Stimulated activated CD8-positive, alpha-beta memory T cell treated with anti-CD3 and anti-CD28 coated beads, Interleukin-15, amount 100 ng/mL, for 24 hours (primary cell): Measurements from ENCODE around the gene KRR1.
"Not testable (repeated sequence)": the region's sequence is repeated elsewhere in the genome, so short reads cannot be mapped to it uniquely, and the experiment has no call there.

Experiments used
- DNase-seq: peaks from one replicate; pipeline ENCODE4 v3.0.0-alpha.2; 2020; ENCODE audit warnings: low read depth

KRR1 gene

DNA sequence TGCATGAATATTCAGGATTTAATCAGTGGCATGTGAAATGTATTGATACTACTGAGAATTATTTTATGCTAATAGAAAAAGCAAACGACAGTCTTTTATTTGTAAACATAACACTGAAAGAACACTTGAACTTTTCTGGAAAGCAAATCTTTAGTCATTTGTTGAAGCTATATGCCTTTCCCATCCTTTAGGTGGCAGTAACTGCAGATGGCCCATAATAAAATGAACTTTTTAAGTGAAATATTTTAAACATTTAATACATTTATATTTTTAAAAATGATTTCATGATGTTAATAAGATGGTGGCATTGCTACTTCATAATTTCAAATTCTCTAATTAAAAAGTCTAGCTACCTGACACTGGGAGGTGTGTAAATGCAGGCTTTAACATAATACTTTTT, 13.9 kb upstream of the KRR1 start:
- no peak for DNase-seq

DNA sequence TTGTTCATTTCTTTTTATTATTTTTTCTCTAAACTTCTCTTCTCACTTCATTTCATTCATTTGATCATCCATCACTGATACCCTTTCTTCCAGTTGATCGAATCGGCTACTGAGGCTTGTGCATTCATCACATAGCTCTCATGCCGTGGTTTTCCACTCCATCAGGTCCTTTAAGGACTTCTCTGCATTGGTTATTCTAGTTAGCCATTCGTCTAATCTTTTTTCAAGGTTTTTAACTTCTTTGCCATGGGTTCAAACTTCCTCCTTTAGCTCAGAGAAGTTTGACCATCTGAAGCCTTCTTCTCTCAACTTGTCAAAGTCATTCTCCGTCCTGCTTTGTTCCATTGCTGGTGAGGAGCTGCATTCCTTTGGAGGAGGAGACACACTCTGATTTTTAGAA, 10.7 kb upstream of the KRR1 start:
- not testable (repeated sequence) for DNase-seq

DNA sequence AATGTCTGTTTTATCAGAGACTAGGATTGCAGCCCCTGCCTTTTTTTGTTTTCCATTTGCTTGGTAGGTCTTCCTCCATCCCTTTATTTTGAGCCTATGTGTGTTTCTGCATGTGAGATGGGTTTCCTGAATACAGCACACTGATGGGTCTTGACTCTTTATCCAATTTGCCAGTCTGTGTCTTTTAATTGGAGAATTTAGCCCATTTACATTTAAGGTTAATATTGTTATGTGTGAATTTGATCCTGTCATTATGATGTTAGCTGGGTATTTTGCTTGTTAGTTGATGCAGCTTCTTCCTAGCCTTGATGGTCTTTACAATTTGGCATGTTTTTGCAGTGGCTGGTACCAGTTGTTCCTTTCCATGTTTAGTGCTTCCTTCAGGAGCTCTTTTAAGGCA, 9.8 kb upstream of the KRR1 start:
- DNase-seq: not testable (repeated sequence)

DNA sequence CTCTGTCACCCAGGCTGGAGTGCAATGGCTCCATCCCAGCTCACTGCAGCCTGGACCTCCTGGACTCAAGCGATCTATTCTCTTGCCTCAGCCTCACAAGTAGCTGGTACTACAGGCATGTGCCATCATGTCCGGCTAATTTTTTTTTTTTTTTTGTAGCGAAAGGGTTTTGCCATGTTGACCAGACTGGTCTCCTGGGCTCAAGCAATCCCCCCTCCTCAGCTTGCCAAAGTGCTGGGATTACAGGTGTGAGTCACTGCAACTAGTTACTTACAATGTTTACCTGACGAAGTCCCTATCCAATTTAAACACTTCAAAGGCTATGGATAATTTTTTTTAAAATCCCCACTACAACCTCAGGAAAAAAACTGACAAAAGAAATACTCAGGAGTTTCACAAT, 1.8 kb downstream of the KRR1 start:
- DNase-seq: no peak

DNA sequence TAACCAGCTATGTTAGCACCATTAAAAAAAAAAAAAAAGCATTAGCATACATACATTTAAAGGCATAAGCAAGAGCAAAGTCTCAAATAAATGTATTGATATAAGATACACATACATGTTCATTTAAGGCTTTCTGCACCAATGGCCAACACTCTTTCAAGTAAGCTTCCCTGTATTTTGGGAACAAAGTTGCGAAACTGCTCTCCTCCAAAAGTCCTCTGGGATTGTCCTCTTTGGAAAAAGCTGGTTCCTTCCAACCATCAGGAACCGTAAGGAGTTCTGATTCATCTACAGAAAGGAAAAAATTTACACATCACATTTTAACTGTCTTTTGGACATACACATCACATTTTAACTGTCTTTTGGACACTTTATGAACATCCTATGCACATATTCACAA, 3.2 kb downstream of the KRR1 start:
- no peak for DNase-seq

DNA sequence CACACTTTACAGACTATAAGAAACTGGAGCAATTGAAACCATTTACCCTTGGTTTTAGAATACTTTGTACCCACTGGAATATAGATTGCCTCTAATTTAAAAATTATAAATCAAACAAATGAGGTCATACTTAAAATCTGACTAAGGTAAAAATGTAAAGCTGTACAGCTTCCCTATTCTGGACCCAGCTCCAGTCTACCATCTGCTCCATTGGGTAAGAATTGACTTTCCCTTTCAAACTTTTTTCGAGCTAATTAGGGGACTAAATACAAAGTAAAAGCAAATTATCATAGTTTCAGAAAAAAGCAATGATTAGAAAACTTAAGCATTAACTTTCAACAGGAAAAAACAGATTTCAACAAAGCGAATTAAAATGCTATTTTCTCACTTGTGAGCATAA, 4.3 kb downstream of the KRR1 start:
- DNase-seq: no peak

DNA sequence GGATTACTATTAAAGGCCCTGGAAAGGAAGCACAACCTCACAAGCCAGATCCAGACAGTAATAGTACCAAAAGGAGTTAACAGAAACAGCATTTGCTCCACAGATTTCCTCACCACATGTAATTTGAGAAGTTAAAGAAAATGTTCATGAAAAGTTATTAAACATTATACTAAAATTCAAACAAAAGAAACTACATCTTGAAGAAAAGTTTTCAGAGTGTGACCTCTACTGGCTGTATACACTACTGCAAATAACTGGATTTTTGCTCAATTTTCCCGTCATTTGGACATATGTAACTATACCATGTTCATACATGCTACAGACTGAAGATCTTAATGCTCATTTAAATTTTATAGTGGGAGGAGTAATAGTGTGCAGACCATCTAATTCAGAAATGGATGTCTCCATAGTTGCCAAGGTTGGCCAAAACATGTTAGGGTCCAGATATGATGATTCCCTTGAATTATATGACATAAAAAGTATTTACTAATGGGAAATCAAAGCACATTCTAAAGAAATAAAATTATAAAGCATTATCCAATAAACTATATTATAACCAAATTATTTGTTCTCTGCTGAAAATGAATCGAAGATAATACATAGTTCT, 5.6 kb downstream of the KRR1 start:
- no peak for DNase-seq

DNA sequence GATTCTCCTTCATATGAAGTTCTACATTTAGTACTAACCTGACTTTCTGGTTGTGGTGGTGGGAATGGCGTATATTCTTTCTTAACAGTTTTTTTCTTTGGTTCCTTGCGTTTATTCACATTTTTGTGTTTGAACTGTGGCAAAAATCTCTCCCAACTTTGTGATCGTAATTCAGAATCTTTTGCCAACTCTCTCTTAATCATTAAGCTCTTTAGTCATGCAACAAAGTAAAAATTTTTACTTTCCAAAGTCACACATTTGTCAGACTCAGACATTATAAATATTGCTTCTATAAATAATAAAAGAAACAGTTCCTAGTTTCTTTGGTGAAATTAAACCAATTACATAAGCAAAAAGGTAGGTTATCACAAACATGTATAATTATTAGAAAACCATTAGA, 7.5 kb downstream of the KRR1 start:
- no peak for DNase-seq

DNA sequence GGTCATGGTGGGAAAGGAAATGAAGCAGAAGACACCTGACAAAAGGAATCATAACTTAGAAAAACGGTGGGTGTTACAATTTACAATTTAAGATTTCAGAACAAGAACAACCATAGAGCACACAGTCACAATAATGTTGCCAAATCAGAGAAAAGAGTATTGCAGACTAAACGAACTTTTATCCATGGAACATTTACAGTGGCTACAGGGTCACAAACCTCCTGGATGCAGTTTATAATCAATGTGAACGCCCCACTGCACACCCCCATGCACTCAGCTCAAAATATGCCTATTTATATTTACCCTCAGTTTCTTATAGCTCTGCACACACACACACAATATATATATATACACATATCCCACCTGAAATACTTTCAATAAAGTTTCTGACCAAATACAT, 8.0 kb downstream of the KRR1 start:
- DNase-seq: no peak

DNA sequence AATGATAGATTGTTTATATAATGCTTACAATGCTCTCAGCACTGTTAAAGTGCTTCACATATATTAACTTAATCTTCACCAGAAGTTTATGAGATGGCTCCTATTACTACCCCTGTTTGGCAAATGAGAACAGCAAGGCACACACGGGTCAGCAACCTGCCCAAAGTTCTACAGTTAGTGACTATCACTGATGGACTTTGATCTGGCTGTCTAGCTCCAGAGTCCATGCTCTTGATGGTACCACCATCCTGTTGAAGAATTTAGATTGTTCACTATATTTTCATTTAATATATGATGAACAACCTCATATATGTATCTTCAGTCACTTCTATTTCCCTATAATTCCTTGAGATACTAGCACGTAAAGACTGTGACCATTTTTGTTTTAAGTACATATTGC, 20.2 kb downstream of the KRR1 start:
- DNase-seq: no peak

DNA sequence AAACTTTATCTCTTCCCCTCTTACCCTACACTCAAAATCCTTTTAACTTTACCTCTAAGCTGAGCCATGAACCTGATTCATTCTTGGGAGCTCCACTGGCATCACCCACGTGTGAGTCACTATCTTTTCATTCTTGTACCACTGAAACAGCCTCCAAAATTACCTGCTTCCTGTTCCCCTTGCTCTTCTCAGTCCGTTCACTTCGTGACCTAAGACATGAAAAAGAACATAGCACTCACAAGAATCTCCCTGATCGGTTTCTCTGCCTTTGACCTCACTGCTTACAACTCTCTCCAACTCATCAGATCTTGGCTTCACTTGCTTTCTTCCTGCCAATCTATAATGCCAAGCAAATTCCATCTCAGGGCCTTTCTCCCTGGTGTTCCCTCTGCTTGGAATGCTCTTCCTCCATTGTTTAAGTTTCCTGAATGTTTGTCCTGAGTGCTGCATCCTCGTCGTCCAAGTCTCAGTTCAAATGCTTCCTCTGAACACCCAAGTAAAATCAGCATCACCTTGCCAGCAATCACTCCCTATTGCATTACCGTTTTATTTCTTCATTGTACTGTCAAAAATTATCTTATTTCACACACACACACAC, 21.7 kb downstream of the KRR1 start:
- DNase-seq: no peak

DNA sequence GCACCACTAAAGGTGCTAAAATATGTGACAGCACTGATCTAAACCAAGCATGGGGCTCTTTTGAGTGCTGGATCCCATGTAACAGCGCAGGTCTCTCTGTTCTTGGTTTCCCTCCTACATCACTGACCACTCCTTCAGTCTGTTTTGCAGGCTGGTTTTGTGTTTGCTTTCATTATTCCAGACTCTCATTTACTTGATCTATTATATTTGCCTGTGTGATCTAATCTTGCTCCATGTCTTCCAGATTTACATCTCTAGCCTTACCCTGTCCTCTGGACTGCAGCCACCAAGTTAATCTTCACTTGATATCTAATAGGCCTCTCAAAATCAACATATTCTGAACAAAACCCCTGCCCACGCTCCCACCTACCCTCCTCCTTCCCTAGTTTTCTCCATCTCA, 22.2 kb downstream of the KRR1 start:
- no peak for DNase-seq

DNA sequence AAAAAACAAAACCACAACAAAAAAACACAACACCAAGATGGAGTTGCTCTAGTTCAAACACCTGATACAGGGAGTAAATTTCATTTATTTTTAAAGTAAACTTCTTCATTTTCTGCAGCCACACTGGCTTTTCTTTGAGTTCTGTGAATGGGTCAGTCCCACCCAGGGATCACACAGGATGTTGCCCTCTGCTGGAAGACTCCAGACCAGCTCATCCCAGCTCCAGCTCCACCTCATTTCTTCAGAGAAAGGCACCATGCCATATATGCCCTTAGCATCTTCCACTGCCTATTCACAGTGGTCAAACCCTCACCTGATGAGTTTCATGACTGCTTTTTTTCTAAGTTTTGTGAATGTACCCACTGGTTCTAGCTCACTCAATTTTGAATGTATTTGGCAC, 22.9 kb downstream of the KRR1 start:
- DNase-seq: no peak

DNA sequence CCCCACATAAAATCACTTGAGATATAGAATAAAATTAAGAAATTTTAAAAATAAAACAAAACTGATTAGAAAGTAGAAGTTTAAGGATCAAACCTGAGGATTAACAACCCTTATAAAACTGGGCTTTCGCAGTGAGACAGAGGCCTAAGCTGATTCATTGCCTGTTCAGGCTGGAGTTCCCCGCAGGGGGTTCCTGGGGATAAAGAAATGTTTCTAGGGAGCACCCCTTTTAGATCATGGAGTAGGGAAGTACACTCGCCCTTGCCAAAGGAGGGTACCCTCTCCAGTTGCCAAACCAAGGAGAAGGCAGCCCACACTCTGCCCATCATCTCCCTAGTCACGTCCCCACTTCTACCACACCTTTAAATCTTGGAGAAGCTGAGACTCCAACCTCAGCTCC, 24.1 kb downstream of the KRR1 start:
- no peak for DNase-seq

DNA sequence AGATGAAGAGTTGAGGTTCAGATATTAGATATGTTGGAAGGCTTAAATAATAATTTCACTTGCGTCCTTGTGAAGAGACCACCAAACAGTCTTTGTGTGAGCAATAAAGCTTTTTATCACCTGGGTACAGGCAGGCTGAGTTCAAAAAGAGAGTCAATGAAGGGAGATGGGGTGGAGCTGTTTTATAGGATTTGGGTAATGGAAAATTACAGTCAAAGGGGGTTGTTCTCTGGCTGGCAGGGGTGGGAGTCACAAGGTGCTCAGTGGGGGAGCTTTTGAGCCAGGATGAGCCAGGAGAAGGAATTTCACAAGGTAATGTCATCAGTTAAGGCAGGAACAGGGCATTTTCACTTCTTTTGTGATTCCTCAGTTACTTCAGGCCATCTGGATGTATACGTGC, 27.0 kb downstream of the KRR1 start:
- DNase-seq: not testable (repeated sequence)

DNA sequence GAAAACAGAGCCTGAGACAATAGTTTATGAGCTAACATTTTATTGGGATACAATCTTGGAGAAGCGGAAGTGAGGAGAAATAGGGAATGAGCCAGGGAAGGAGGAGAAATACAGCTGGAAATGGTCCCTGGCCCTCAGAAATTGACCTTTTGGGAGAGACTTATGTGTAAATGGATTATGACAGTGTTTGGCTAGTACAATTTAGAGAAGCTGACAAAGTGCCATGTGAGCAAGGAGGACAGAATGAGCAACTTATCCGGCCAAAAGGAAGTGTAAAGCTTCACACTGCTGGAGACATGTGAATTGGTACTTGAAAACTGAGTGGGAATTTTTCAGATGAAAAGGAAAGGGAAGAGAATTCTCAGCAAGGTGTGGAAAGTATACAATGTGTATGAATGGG, 28.0 kb downstream of the KRR1 start:
- DNase-seq: no peak

DNA sequence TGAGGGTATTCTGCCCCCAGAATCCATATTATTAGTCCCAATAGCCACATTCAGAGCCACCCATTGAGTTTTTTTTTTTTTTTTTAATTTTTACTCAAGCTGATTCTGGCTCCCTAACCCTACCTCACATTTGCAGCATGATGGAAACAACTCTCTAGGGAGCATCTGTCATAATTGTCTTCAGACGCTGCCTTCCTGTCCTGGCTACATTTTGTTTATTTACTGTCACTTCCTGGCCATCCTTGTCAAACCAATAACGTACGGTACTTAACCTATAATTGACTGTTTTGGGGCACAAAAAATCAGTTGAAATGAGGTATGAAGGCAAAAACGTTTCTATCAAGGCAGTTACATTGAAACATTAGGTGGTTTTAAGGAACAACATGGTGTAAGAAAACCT, 28.8 kb downstream of the KRR1 start:
- DNase-seq: no peak

DNA sequence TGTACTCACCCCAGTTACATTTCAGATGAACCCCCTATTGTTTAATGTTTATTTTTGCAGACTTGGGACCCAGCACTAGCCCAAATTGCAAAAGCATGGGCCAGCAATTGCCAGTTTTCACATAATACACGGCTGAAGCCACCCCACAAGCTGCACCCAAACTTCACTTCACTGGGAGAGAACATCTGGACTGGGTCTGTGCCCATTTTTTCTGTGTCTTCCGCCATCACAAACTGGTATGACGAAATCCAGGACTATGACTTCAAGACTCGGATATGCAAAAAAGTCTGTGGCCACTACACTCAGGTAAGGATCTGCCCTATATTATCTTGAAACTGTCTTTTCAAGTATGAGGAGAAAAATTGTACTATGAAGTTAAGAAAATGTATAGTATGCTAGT, 29.6 kb downstream of the KRR1 start:
- DNase-seq: no peak

DNA sequence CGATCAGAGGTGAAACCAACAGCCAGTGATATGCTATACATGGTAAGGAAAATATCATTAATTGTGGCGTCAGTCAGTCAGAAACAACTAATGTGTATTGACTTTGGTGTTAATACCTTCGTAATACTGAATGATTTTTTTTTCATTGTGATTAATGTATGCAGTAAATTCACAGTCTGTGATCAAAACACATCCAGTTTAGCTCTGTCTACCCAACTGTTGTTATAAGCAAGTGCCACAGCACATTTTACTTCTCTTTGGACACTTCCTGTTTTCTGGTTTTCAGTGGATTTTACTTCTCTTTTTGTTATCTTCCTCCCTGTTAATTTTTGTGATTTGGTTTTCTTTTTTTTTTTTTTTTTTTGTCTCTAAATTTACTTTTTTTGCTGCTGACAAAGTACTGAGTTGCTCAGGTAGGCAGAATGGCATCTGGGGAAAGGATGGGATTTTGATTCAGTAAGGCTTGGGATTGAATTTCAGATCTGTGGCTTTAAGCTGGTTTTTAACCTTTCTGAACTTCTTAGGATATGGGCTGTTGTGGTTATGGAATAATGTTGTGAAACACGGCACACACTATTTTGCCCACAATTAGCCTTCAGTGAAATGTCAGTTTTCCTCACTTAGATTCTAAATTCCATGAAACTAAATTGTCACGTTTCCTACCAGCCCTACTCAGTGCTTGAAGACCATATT, 30.2 kb downstream of the KRR1 start:
- DNase-seq: no peak

DNA sequence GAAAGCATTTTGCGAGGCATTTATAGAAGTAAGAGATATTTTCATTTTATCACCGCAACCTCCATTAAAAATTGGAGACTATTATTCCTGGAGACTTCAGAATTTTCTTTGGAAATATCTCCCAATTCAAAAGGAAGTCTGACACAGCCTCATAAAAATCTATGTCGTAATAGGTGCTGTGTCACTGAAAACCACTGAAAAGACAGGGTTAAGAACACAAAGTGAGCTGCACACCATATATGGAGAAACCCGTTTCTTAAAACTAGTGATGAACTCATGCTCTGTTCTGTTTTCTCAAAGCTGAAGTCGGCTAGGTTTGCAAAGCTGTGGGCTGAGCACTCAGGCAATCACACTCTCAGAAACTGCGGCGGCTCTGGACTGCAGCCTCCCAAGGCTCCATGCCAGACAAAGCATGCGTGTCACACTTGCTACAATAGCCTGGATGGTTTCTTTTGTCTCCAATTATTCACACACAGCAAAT, 30.9 kb downstream of the KRR1 start, which contains the start of gene GLIPR1:
Gene GLIPR1 (plus strand): TSS at position 287 of the 481 bp plus-strand sequence. CDS start 126 bp downstream, at position 413.
- peak; percentile 21 for DNase-seq

DNA sequence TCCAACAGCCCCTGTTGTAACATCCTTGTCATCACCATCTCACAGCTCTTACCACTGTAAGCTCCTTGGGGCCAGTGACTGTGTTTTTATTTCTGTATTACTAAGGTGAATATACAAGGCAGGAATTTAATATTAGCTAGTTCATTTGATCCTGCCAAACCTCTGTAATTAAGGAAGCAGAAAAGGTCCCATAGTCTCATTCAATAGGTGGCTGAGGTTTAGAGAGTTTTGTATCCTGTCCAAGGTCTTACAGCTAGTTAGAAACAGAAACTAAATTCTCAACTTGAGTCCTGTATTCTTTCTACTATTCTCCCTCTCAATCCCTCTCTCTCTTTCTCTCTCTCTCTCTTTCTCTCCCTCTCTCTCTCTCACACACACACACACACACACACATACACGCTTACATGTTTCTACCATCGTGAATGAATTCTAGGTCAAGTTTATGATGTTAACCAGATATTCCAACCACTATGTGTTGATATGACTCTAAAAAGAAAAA, 31.4 kb downstream of the KRR1 start:
- no peak for DNase-seq

DNA sequence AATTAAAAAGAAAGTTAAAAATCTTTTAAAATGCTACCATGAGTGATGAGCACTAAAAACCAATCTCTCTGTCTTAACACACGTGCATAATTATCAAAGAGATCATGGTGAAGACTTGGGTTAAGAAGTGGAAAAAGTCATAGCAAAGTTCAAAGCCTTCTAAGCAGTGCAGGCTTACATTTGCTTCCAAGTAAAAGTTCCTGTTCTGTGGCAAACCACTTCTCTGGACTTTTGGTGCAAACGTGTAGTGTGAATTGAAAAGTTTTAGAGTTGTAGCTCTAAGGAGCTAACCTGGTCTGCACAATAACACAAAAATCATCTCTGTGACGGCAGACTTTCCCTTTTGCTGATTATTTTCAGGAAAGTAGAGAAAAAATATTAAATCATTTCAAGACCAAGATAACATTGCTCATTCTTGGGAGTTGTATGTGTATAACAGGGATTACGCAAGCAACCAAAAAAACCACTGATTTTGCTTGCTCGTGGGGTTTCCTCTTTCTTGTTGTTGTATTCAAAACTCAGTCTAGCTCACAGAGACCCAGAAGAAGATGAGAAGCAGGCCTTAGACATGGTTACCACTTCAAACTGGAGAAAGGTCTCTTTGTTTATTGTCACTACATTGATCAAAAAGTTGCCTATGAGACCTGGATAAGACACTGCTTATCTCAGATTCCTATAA, 33.2 kb downstream of the KRR1 start:
- no peak for DNase-seq

DNA sequence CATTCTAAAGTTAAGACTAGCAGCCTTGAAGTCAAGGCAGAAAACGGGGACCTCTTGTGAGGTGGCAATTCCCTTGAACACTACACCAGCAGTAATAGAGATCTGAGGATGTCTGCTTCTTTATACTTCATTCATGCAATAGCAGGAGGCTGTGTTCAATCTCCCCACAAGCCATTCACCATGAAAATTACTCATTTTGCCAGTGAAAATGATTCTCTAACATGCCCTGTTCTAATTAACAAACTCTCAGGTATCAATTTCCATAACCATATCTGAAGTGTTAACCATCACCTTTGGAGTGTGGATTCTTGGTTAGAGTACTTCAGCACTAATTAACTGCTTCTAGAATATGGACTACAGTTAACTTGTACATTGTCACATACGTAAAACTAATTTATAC, 34.3 kb downstream of the KRR1 start:
- DNase-seq: no peak
